ENCODE data around the gene NUP93. TPM values are rescaled to one million over a fixed set of nuclear protein-coding genes. Genes with fewer than 3 reads are reported as not detected.

The NUP93 gene
- total RNA-seq, 3 donors from 2014 or later (not counting 1 experiment from before 2014, with no cell fraction given): 83.7 to 88.8 (median 87.9) TPM

GRCh38 chr16:56891685-56892084, 161.8 kb downstream of the NUP93 start:
- intact Hi-C loops (cut with micrococcal nuclease): no loop called here
- whole genome bisulfite sequencing (ENCODE audit: insufficient coverage): 85% methylated on average over 11 of the region's 11 CpGs
- Histone ChIP-seq H3K4me3 (ENCODE audit: low read length) (no peak overlapping the region), H3K27me3 (ENCODE audit: control insufficient read depth, insufficient read depth, low read length) (no peaks in the 10 kb centered on the region), H3K9me3 (ENCODE audit: control insufficient read depth, insufficient read depth, low read length) (no peaks in the 10 kb centered on the region), H3K4me1 (ENCODE audit: control insufficient read depth, insufficient read depth, low read length) (no peaks in the 10 kb centered on the region), H3K27ac (ENCODE audit: low read length) (no peak overlapping the region), H3K36me3 (ENCODE audit: control insufficient read depth, insufficient read depth, low read length) (no peaks in the 10 kb centered on the region)
- Mint-ChIP-seq H3K4me1 (no peaks in the 10 kb centered on the region), H3K36me3 (no peaks in the 10 kb centered on the region), H3K27me3 (ENCODE audit: low read depth in 2 of 2) (no peaks in the 10 kb centered on the region), H3K27ac (no peak overlapping the region), H3K4me3 (no peak overlapping the region), H3K9me3 (no peaks in the 10 kb centered on the region)
- no peak for ATAC-seq
- TF ChIP-seq, protein P1, sequence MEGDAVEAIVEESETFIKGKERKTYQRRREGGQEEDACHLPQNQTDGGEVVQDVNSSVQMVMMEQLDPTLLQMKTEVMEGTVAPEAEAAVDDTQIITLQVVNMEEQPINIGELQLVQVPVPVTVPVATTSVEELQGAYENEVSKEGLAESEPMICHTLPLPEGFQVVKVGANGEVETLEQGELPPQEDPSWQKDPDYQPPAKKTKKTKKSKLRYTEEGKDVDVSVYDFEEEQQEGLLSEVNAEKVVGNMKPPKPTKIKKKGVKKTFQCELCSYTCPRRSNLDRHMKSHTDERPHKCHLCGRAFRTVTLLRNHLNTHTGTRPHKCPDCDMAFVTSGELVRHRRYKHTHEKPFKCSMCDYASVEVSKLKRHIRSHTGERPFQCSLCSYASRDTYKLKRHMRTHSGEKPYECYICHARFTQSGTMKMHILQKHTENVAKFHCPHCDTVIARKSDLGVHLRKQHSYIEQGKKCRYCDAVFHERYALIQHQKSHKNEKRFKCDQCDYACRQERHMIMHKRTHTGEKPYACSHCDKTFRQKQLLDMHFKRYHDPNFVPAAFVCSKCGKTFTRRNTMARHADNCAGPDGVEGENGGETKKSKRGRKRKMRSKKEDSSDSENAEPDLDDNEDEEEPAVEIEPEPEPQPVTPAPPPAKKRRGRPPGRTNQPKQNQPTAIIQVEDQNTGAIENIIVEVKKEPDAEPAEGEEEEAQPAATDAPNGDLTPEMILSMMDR (IDR thresholded peaks at IDR 0.05): no peak
- DNase-seq: no peak

DNA sequence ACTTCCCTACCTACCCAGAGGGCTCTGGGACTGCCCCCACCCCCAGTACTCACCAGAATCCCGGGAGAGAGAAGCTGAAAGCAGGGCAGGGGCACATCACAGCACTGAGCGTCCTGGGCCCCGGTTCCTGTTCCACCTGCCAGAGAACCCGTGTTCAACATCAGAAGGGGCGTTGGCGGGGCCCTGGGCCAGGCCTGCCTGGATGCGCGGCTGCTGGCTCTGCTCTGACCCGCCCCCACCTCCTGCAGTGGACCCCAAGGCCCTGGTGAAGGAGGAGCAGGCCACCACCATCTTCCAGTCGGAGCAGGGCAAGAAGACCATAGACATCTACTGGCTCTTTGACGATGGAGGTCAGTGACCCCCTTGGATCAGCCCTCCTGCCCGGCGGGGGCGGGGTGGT, 162.8 kb downstream of the NUP93 start:
- TF ChIP-seq, protein P1 (IDR thresholded peaks at IDR 0.05): no peak
- no peaks in the 10 kb centered on the region for H3K4me1 ChIP-seq (ENCODE audit: control insufficient read depth, insufficient read depth, low read length)
- no peak overlapping the region for H3K4me3 Mint-ChIP-seq
- no peaks in the 10 kb centered on the region for H3K4me1 Mint-ChIP-seq
- no peaks in the 10 kb centered on the region for H3K9me3 ChIP-seq (ENCODE audit: control insufficient read depth, insufficient read depth, low read length)
- DNase-seq (no peak), ATAC-seq (no peak)
- no peaks in the 10 kb centered on the region for H3K36me3 Mint-ChIP-seq
- no peaks in the 10 kb centered on the region for H3K9me3 Mint-ChIP-seq
- H3K36me3 ChIP-seq (ENCODE audit: control insufficient read depth, insufficient read depth, low read length): no peaks in the 10 kb centered on the region
- no peak overlapping the region for H3K27ac ChIP-seq (ENCODE audit: low read length)
- H3K27me3 ChIP-seq (ENCODE audit: control insufficient read depth, insufficient read depth, low read length): no peaks in the 10 kb centered on the region
- no peak overlapping the region for H3K27ac Mint-ChIP-seq
- 94% methylated on average over 14 of the region's 14 CpGs for WGBS (ENCODE audit: insufficient coverage)
- H3K4me3 ChIP-seq (ENCODE audit: low read length): no peak overlapping the region
- intact Hi-C loops (cut with micrococcal nuclease): no loop called here
- H3K27me3 Mint-ChIP-seq (ENCODE audit: low read depth in 2 of 2): peaks cover 0 to 2% of the 10 kb centered on the region in 2 donors

- 96% methylated on average over 12 of the region's 12 CpGs for WGBS (ENCODE audit: insufficient coverage)
- TF ChIP-seq, protein P1 (IDR thresholded peaks at IDR 0.05): no peak
- Mint-ChIP-seq H3K4me1 (peaks cover 4 to 7% of the 10 kb centered on the region in 2 donors), H3K27me3 (ENCODE audit: low read depth in 2 of 2) (peaks cover 0 to 6% of the 10 kb centered on the region in 2 donors), H3K4me3 (no peak overlapping the region), H3K9me3 (no peaks in the 10 kb centered on the region), H3K27ac (no peak overlapping the region), H3K36me3 (no peaks in the 10 kb centered on the region)
- Histone ChIP-seq H3K4me3 (ENCODE audit: low read length) (no peak overlapping the region), H3K27ac (ENCODE audit: low read length) (no peak overlapping the region), H3K36me3 (ENCODE audit: control insufficient read depth, insufficient read depth, low read length) (no peaks in the 10 kb centered on the region), H3K27me3 (ENCODE audit: control insufficient read depth, insufficient read depth, low read length) (no peaks in the 10 kb centered on the region), H3K9me3 (ENCODE audit: control insufficient read depth, insufficient read depth, low read length) (no peaks in the 10 kb centered on the region), H3K4me1 (ENCODE audit: control insufficient read depth, insufficient read depth, low read length) (peaks cover 11% of the 10 kb centered on the region)
- ATAC-seq (no peak), DNase-seq (no peak)
- intact Hi-C loops (cut with micrococcal nuclease): no loop called here
These were observed 164.5 kb downstream of the NUP93 start for GRCh38 chr16:56894331-56894917.

- 92% methylated on average over 4 of the region's 4 CpGs for WGBS (ENCODE audit: insufficient coverage)
- Mint-ChIP-seq H3K4me1 (peaks cover 12 to 15% of the 10 kb centered on the region in 2 donors), H3K36me3 (no peaks in the 10 kb centered on the region), H3K27me3 (ENCODE audit: low read depth in 2 of 2) (peaks cover 6 to 9% of the 10 kb centered on the region in 2 donors), H3K27ac (no peak overlapping the region), H3K9me3 (no peaks in the 10 kb centered on the region), H3K4me3 (no peak overlapping the region)
- Histone ChIP-seq H3K4me1 (ENCODE audit: control insufficient read depth, insufficient read depth, low read length) (peaks cover 15% of the 10 kb centered on the region), H3K36me3 (ENCODE audit: control insufficient read depth, insufficient read depth, low read length) (no peaks in the 10 kb centered on the region), H3K27ac (ENCODE audit: low read length) (no peak overlapping the region), H3K9me3 (ENCODE audit: control insufficient read depth, insufficient read depth, low read length) (no peaks in the 10 kb centered on the region), H3K27me3 (ENCODE audit: control insufficient read depth, insufficient read depth, low read length) (no peaks in the 10 kb centered on the region), H3K4me3 (ENCODE audit: low read length) (no peak overlapping the region)
- DNase-seq: no peak
- TF ChIP-seq, protein P1 (IDR thresholded peaks at IDR 0.05): no peak
- ATAC-seq: no peak
- intact Hi-C loops (cut with micrococcal nuclease): no loop called here
These were observed 165.9 kb downstream of the NUP93 start for GRCh38 chr16:56895813-56896212.
